ENCODE data around the gene RNF225. TPM values are rescaled to one million over a fixed set of nuclear protein-coding genes. Genes with fewer than 3 reads are reported as not detected.

RNF225 gene
- total and polyA plus RNA-seq, 9 of the 15 experiments (the other 6 are each of a cell fraction or from before 2014, with no cell fraction given) = 0.33 TPM; not detected in 8

DNA sequence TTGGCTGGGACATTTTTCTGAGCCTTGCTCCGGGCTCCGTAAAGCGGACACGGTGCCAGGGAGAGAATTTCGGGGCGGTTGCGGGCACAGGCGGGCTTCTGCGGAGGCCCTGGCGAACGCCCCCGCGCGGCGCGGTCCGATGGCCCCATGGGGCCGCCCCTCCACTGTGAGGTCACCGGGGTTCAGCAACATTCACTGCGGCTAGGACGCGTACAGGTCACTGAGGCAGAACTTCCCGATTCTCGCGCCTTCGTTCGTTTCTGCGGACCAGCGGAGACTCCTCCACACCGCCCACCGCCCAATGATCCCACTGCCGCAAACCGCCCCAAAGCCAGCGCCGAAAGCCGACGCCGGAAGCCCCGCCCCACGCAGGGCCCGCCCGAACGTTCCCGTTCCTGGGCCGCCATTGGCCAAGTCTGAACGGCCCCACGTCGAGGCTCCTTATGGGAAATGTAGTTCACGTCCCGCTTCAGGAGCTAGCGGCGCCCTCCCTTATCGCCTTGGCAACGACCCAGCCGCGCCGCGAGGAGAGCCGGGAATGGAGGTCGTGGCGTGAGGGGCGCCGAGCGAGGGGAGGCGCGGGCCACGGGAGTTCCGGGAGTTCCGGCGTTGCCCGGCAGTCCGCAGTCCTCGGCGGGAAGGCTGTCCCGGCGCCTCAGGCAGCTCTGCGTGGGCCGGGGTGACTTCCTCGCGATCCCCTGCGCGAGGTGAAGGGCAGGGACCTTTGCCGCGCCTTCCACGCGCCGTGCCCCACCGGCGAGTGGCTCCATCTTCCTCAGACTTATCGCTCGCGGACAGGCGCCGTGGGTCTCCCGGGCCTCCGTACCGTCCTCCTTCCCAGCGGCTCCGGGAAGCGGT lies 12.9 kb downstream of the RNF225 start, which contains the start of gene ZNF584 (continued):
- TF ChIP-seq, protein P1, sequence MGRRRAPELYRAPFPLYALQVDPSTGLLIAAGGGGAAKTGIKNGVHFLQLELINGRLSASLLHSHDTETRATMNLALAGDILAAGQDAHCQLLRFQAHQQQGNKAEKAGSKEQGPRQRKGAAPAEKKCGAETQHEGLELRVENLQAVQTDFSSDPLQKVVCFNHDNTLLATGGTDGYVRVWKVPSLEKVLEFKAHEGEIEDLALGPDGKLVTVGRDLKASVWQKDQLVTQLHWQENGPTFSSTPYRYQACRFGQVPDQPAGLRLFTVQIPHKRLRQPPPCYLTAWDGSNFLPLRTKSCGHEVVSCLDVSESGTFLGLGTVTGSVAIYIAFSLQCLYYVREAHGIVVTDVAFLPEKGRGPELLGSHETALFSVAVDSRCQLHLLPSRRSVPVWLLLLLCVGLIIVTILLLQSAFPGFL (CRISPR knock-in tag; IDR thresholded peaks at IDR 0.05) = no peak
- TF ChIP-seq YBX1 (IDR thresholded peaks at IDR 0.05) (no peak), ZNF699 (CRISPR knock-in tag; IDR thresholded peaks at IDR 0.05; ENCODE audit: insufficient replicate concordance) (no peak), ZNF79 (CRISPR knock-in tag; IDR thresholded peaks at IDR 0.05; ENCODE audit: low read depth) (no peak), MIER1 (IDR thresholded peaks at IDR 0.05; ENCODE audit: low read depth) (no peak), FOXA1 (IDR thresholded peaks at IDR 0.05; ENCODE audit: borderline replicate concordance) (no peak), MED1 (CRISPR knock-in tag; IDR thresholded peaks at IDR 0.05; ENCODE audit: borderline replicate concordance) (no peak), XRCC4 (IDR thresholded peaks at IDR 0.05; ENCODE audit: extremely low read depth, insufficient read depth, insufficient read length) (no peak), NFATC3 (IDR thresholded peaks at IDR 0.05) (peak; percentile 80; the same call in 1 of the 2 replicates), CCAR2 (IDR thresholded peaks at IDR 0.05; ENCODE audit: low read depth, low read length) (no peak), ZNF133 (CRISPR knock-in tag; IDR thresholded peaks at IDR 0.05) (no peak), ZNF717 (CRISPR knock-in tag; IDR thresholded peaks at IDR 0.05) (no peak), NR2C1 (IDR thresholded peaks at IDR 0.05) (peak; percentile 76), NR2C1 (tag; IDR thresholded peaks at IDR 0.05) (peak; percentile 82), RFX1 (IDR thresholded peaks at IDR 0.05) (peak; percentile 94), CHD1 (IDR thresholded peaks at IDR 0.05; ENCODE audit: low read length) (no peak), NELFE (IDR thresholded peaks at IDR 0.05; ENCODE audit: insufficient read depth, insufficient read length) (no peak), GATA2 (CRISPR knock-in tag; IDR thresholded peaks at IDR 0.05) (no peak), SMARCE1 (IDR thresholded peaks at IDR 0.05) (no peak), ZEB2 (IDR thresholded peaks at IDR 0.05) (no peak), SRSF9 (IDR thresholded peaks at IDR 0.05; ENCODE audit: borderline replicate concordance, low read depth, low read length) (no peak)
- TF ChIP-seq, protein P2, sequence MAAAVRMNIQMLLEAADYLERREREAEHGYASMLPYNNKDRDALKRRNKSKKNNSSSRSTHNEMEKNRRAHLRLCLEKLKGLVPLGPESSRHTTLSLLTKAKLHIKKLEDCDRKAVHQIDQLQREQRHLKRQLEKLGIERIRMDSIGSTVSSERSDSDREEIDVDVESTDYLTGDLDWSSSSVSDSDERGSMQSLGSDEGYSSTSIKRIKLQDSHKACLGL (CRISPR knock-in tag; IDR thresholded peaks at IDR 0.05; ENCODE audit: borderline replicate concordance, poor library complexity, severe bottlenecking) = no peak
- TF ChIP-seq, protein P3, sequence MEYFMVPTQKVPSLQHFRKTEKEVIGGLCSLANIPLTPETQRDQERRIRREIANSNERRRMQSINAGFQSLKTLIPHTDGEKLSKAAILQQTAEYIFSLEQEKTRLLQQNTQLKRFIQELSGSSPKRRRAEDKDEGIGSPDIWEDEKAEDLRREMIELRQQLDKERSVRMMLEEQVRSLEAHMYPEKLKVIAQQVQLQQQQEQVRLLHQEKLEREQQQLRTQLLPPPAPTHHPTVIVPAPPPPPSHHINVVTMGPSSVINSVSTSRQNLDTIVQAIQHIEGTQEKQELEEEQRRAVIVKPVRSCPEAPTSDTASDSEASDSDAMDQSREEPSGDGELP (CRISPR knock-in tag; IDR thresholded peaks at IDR 0.05; ENCODE audit: borderline replicate concordance) = peak; percentile 77; the same call in 1 of the 2 replicates
- TF ChIP-seq, protein P4, sequence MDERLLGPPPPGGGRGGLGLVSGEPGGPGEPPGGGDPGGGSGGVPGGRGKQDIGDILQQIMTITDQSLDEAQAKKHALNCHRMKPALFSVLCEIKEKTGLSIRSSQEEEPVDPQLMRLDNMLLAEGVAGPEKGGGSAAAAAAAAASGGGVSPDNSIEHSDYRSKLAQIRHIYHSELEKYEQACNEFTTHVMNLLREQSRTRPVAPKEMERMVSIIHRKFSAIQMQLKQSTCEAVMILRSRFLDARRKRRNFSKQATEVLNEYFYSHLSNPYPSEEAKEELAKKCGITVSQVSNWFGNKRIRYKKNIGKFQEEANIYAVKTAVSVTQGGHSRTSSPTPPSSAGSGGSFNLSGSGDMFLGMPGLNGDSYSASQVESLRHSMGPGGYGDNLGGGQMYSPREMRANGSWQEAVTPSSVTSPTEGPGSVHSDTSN (CRISPR knock-in tag; IDR thresholded peaks at IDR 0.05; ENCODE audit: low read depth) = no peak
- TF ChIP-seq, protein P4 (tag; conservative IDR thresholded peaks at IDR 0.05; ENCODE audit: low read depth) = no peak
